Prostate gland (tissue), 2 donors: Measurements from ENCODE around the gene CPSF3. TPM values are rescaled to one million over a fixed set of nuclear protein-coding genes. Genes with fewer than 3 reads are reported as not detected.

Source experiments
- DNase-seq: peaks from one replicate; pipeline ENCODE4 v3.0.0-alpha.2; 2019; ENCODE audit warnings: low spot score
- H3K27ac ChIP-seq, 2 donors: fragments of 200-600 bp; sonication (generic); 2 replicates each; pipeline ENCODE4 v1.5.1; 2017 to 2019
- H3K27me3 ChIP-seq: fragments of 200-600 bp; sonication (generic); replicated peaks from 2 replicates; pipeline ENCODE4 v1.5.1; 2019; ENCODE audit not compliant: insufficient read depth
- H3K36me3 ChIP-seq, 2 donors: fragments of 200-600 bp; sonication (generic); 1 replicate in 1 of 2; 2 replicates in 1 of 2; pipeline versions ENCODE4 v1.5.1 to v1.8.1; 2017 to 2019
- H3K4me1 ChIP-seq: fragments of 200-600 bp; sonication (generic); replicated peaks from 2 replicates; pipeline ENCODE4 v1.5.1; 2019
- H3K4me3 ChIP-seq, 2 donors: fragments of 200-600 bp; sonication (generic); 2 replicates each; pipeline ENCODE4 v1.5.1; 2017 to 2019
- H3K9me3 ChIP-seq: fragments of 200-600 bp; sonication (generic); 2 replicates; pipeline ENCODE4 v1.5.1; 2017
- CTCF ChIP-seq, 4 experiments: fragments of 200-600 bp in 2 of 4; fragments of 450-650 bp in 2 of 4; sonication (generic) in 2 of 4; IDR thresholded peaks; 1 replicate in 3 of 4; 2 replicates in 1 of 4; pipeline ENCODE4 v1.5.1; 2016 to 2019; ENCODE audit warnings: antibody characterized with exemption in 4 of 4, mild to moderate bottlenecking in 2 of 4, moderate library complexity in 2 of 4
- POLR2A ChIP-seq: fragments of 450-650 bp; IDR thresholded peaks from one replicate; pipeline ENCODE4 v1.6.1; 2016; ENCODE audit warnings: antibody characterized with exemption, mild to moderate bottlenecking
- POLR2AphosphoS5 ChIP-seq: sonication (generic); formaldehyde crosslinking; IDR thresholded peaks from one replicate; pipeline ENCODE4 v1.6.1; 2017; ENCODE audit warnings: antibody characterized with exemption
- WGBS: methylation state at CpG from one replicate; pipeline ENCODE4 v1.1.5; 2018; 5-methylcytosine and 5-hydroxymethylcytosine counted together
- intact Hi-C: fragments of 100-400 bp; cut with DNase I; formaldehyde crosslinking; loops from one replicate; pipeline ENCODE4 v1.14.2; 2022
- total RNA-seq, 2 donors: library from RNA; depleted of rRNA; stranded (reverse); fragments of >200 nt; gene quantifications; one replicate each; pipeline ENCODE4 v1.1.0, GENCODE V29; 2016

The CPSF3 gene
- total RNA-seq, 2 donors from 2014 or later, result 24.8 to 50.8 TPM

- WGBS, result 88% methylated on average over 7 of the region's 7 CpGs
- intact Hi-C loops, result no loop called here
Observed at GRCh38 chr2:9390151-9390850, 33.2 kb upstream of the CPSF3 start.

GRCh38 chr2:9390991-9391390, 32.5 kb upstream of the CPSF3 start:
- no peak for DNase-seq
- TF ChIP-seq CTCF (IDR thresholded peaks at IDR 0.05) (no peak), POLR2A (no peak), POLR2AphosphoS5 (no peak)
- no peak overlapping the region for H3K4me3 ChIP-seq
- H3K27me3 ChIP-seq, result no peaks in the 10 kb centered on the region
- no peaks in the 10 kb centered on the region for H3K36me3 ChIP-seq
- H3K27ac ChIP-seq, result no peak overlapping the region
- intact Hi-C loops, result no loop called here
- no peaks in the 10 kb centered on the region for H3K4me1 ChIP-seq
- WGBS, result 92% methylated on average over 19 of the region's 19 CpGs
- no peaks in the 10 kb centered on the region for H3K9me3 ChIP-seq

More at GRCh38 chr2:9390151-9390850, 33.2 kb upstream of the CPSF3 start:
- Histone ChIP-seq H3K27me3 (no peaks in the 10 kb centered on the region), H3K36me3 (no peaks in the 10 kb centered on the region), H3K4me1 (no peaks in the 10 kb centered on the region), H3K9me3 (no peaks in the 10 kb centered on the region), H3K27ac (no peak overlapping the region), H3K4me3 (no peak overlapping the region)
- no peak for TF ChIP-seq POLR2AphosphoS5
- TF ChIP-seq POLR2A, result no peak
- no peak for TF ChIP-seq CTCF (IDR thresholded peaks at IDR 0.05)
- DNase-seq, result no peak

- no peak for TF ChIP-seq CTCF (IDR thresholded peaks at IDR 0.05)
- no peak for TF ChIP-seq POLR2AphosphoS5
- TF ChIP-seq POLR2A, result no peak
- no peaks in the 10 kb centered on the region for H3K27me3 ChIP-seq
- WGBS, result 90% methylated on average over 13 of the region's 13 CpGs
- H3K27ac ChIP-seq, result no peak overlapping the region
- H3K4me1 ChIP-seq, result no peaks in the 10 kb centered on the region
- no peaks in the 10 kb centered on the region for H3K9me3 ChIP-seq
- no peak for DNase-seq
- intact Hi-C loops, result no loop called here
- H3K4me3 ChIP-seq, result no peak overlapping the region
- no peaks in the 10 kb centered on the region for H3K36me3 ChIP-seq
Observed at GRCh38 chr2:9391961-9392720, 31.3 kb upstream of the CPSF3 start.

- no peak overlapping the region for H3K27ac ChIP-seq
- H3K36me3 ChIP-seq, result no peaks in the 10 kb centered on the region
- TF ChIP-seq POLR2AphosphoS5, result no peak
- TF ChIP-seq CTCF (IDR thresholded peaks at IDR 0.05), result no peak
- TF ChIP-seq POLR2A, result no peak
- no peaks in the 10 kb centered on the region for H3K27me3 ChIP-seq
- intact Hi-C loops, result no loop called here
- no peak overlapping the region for H3K4me3 ChIP-seq
- no peaks in the 10 kb centered on the region for H3K4me1 ChIP-seq
- WGBS, result 67% methylated on average over 27 of the region's 28 CpGs
- H3K9me3 ChIP-seq, result no peaks in the 10 kb centered on the region
- DNase-seq, result no peak
Observed at GRCh38 chr2:9392898-9393765, 30.3 kb upstream of the CPSF3 start.
